22Rv1 (cell line): Measurements from ENCODE around the gene LCN6.
"Not testable (repeated sequence)": the region's sequence is repeated elsewhere in the genome, so short reads cannot be mapped to it uniquely, and the experiment has no call there.

Source experiments
- ZFX ChIP-seq: fragments of 450-650 bp; IDR thresholded peaks from 2 replicates; pipeline ENCODE4 v1.6.1; 2017; ENCODE audit warnings: antibody characterized with exemption, borderline replicate concordance
- TF ChIP-seq, protein P1 (sequence below): fragments of 450-650 bp; IDR thresholded peaks from 2 replicates; pipeline ENCODE4 v1.5.1; 2017; ENCODE audit warnings: mild to moderate bottlenecking

DNA sequence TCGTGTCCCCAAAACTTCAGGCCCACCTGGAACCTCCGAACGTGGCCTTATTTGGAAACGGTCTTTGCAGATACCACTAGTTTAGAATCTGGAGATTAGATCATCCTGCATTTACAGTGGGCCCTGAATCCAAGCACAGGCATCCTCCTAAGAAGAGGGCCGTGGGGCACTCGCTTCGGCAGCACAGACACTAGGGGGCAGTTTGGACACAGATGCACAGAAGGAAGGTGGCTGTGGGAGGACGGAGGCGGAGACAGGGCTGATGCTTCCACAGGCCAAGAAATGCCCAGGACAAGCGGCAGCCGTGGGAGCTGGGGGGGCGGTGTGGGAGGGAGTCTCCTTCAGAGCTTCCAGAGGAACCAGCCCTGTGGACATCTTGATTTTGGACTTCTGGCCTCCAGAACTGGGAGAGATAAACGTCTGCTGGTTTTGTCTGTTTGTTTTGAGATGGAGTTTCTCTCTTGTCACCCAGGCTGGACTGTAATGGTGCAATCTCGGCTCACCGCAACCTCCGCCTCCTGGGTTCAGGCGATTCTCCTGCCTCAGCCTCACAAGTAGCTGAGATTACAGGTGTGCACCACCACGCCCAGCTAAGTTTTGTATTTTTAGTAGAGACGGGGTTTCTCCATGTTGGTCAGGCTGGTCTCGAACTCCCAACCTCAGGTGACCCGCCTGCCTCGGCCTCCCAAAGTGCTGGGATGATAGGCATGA is 12.7 kb upstream of the LCN6 start:
- TF ChIP-seq, protein P1, sequence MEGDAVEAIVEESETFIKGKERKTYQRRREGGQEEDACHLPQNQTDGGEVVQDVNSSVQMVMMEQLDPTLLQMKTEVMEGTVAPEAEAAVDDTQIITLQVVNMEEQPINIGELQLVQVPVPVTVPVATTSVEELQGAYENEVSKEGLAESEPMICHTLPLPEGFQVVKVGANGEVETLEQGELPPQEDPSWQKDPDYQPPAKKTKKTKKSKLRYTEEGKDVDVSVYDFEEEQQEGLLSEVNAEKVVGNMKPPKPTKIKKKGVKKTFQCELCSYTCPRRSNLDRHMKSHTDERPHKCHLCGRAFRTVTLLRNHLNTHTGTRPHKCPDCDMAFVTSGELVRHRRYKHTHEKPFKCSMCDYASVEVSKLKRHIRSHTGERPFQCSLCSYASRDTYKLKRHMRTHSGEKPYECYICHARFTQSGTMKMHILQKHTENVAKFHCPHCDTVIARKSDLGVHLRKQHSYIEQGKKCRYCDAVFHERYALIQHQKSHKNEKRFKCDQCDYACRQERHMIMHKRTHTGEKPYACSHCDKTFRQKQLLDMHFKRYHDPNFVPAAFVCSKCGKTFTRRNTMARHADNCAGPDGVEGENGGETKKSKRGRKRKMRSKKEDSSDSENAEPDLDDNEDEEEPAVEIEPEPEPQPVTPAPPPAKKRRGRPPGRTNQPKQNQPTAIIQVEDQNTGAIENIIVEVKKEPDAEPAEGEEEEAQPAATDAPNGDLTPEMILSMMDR, result peak; percentile 87
- not testable (repeated sequence) for TF ChIP-seq ZFX
